Lower leg skin (tissue), 3 donors: Measurements from ENCODE around the gene FJX1.

ENCODE experiments used
- POLR2A ChIP-seq, 2 donors: fragments of 450-650 bp; IDR thresholded peaks; one replicate each; pipeline ENCODE4 v1.6.1; 2016 to 2017; ENCODE audit warnings: antibody characterized with exemption in 2 of 2, mild to moderate bottlenecking in 1 of 2, moderate library complexity in 1 of 2
- TF ChIP-seq, protein P1 (sequence below), 3 donors: fragments of 450-650 bp; IDR thresholded peaks; one replicate each; pipeline ENCODE4 v1.5.1; 2016; ENCODE audit warnings: antibody characterized with exemption in 3 of 3, mild to moderate bottlenecking in 3 of 3, moderate library complexity in 2 of 3

DNA sequence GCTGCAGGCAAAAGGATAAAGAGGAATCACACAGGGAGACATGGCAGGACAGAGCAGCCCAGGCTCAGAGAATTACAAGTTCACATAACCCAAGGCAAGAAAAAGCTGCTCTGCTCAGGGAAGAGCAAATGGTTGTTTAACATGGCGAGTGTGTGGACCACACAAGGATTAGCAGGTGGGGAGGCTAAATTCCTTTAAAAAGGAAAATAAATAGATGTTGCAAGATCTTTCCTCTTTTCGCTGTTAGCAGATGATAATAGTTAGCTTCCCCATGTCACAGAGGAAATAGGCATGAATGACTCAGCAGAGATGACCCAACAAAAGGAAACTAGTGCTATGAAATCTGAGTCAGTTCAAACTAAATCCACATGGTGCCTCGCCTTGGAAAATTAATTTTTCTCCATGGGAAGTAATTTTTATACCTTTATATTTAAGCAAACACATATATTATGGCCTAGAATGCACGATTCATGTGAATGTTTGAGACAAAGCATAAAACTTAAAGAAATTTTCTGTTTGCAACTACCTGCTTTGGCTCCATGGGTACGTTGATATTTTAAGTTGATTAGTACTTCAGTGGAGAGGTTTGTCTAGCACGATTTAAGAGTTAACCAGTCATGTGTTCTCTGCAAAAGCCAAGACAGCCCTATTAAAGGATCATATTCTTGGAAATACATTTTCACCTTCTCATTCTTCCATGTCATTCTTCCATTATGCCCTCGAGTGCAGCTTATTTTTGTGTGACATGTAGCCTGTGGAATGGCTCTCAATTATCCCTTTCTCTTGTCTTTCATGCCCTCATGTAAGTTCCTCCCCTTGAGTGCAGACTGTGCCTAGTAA, 38.5 kb upstream of the FJX1 start:
- TF ChIP-seq, protein P1, sequence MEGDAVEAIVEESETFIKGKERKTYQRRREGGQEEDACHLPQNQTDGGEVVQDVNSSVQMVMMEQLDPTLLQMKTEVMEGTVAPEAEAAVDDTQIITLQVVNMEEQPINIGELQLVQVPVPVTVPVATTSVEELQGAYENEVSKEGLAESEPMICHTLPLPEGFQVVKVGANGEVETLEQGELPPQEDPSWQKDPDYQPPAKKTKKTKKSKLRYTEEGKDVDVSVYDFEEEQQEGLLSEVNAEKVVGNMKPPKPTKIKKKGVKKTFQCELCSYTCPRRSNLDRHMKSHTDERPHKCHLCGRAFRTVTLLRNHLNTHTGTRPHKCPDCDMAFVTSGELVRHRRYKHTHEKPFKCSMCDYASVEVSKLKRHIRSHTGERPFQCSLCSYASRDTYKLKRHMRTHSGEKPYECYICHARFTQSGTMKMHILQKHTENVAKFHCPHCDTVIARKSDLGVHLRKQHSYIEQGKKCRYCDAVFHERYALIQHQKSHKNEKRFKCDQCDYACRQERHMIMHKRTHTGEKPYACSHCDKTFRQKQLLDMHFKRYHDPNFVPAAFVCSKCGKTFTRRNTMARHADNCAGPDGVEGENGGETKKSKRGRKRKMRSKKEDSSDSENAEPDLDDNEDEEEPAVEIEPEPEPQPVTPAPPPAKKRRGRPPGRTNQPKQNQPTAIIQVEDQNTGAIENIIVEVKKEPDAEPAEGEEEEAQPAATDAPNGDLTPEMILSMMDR (IDR thresholded peaks at IDR 0.05), result no peak
- no peak for TF ChIP-seq POLR2A (IDR thresholded peaks at IDR 0.05)
